HG02943 (cell line): Measurements from ENCODE around the gene PLB1.

Experiments used
- ATAC-seq: cut with Tn5 transposase; IDR thresholded peaks from one replicate; pipeline ENCODE4 v1.9.1; 2021; ENCODE audit warnings: mild to moderate bottlenecking, low read depth, moderate library complexity; ENCODE audit not compliant: unreplicated experiment

Gene PLB1

GRCh38 chr2:28493636-28494035, 2.2 kb upstream of the PLB1 start:
- ATAC-seq: no peak

GRCh38 chr2:28496781-28497180, 921 bp downstream of the PLB1 start:
- ATAC-seq: no peak

- ATAC-seq: no peak
Observed at GRCh38 chr2:28497206-28497605, 1.3 kb downstream of the PLB1 start.

- no peak for ATAC-seq
Observed at GRCh38 chr2:28499282-28499681, 3.4 kb downstream of the PLB1 start.

- ATAC-seq: no peak
Observed at GRCh38 chr2:28505361-28505760, 9.5 kb downstream of the PLB1 start.

GRCh38 chr2:28506112-28506910, 10.5 kb downstream of the PLB1 start:
- ATAC-seq: no peak

GRCh38 chr2:28507796-28508764, 12.2 kb downstream of the PLB1 start:
- ATAC-seq: no peak

GRCh38 chr2:28509361-28509760, 13.5 kb downstream of the PLB1 start:
- ATAC-seq: no peak

GRCh38 chr2:28510184-28510583, 14.3 kb downstream of the PLB1 start:
- ATAC-seq: no peak

GRCh38 chr2:28511871-28512606, 16.2 kb downstream of the PLB1 start:
- no peak for ATAC-seq

- no peak for ATAC-seq
Observed at GRCh38 chr2:28512607-28512965, 16.7 kb downstream of the PLB1 start.

- ATAC-seq: no peak
Observed at GRCh38 chr2:28513097-28513496, 17.2 kb downstream of the PLB1 start.

GRCh38 chr2:28515176-28515751, 19.4 kb downstream of the PLB1 start:
- ATAC-seq: no peak

- ATAC-seq: no peak
Observed at GRCh38 chr2:28516430-28516829, 20.6 kb downstream of the PLB1 start.

GRCh38 chr2:28516950-28517349, 21.1 kb downstream of the PLB1 start:
- no peak for ATAC-seq

- no peak for ATAC-seq
Observed at GRCh38 chr2:28521663-28522062, 25.8 kb downstream of the PLB1 start.

GRCh38 chr2:28522481-28522880, 26.6 kb downstream of the PLB1 start:
- ATAC-seq: no peak

GRCh38 chr2:28523902-28524301, 28.0 kb downstream of the PLB1 start:
- no peak for ATAC-seq

- no peak for ATAC-seq
Observed at GRCh38 chr2:28525481-28525880, 29.6 kb downstream of the PLB1 start.

GRCh38 chr2:28526527-28527132, 30.8 kb downstream of the PLB1 start:
- no peak for ATAC-seq
